GM12873 (cell line): ENCODE data around the gene GPR33.

Source experiments
- TF ChIP-seq, protein P1 (sequence below): IDR thresholded peaks from 2 replicates; pipeline ENCODE4 v1.5.1; 2012; ENCODE audit warnings: low read depth, mild to moderate bottlenecking, moderate library complexity, low read length, control low read depth; ENCODE audit not compliant: insufficient read depth; ENCODE audit errors: missing control alignments

Gene GPR33, protein sequence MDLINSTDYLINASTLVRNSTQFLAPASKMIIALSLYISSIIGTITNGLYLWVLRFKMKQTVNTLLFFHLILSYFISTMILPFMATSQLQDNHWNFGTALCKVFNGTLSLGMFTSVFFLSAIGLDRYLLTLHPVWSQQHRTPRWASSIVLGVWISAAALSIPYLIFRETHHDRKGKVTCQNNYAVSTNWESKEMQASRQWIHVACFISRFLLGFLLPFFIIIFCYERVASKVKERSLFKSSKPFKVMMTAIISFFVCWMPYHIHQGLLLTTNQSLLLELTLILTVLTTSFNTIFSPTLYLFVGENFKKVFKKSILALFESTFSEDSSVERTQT

DNA sequence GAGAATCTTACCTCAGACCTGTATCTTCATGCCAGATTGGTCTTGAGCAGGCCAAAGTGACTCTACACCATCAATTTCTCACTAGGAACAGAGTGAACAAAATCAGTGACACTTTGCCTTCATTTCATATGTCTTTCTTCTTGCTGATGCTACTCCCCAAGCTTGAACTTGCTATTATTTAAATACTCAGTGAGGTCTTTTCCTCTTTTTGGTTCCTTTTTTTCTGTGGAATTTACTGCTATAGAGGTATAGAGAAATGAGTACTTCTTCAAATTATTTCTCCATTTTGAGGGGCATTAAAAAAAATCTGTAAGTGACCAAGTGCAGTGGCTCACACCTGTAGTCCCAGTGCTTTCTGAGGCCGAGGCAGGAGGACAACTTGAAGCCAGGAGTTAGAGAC, at the start of gene GPR33:
GPR33 (minus strand) TSS at position 154 of the 400 bp plus-strand sequence. CDS start 4,074 bp downstream, outside the sequence.
- TF ChIP-seq, protein P1, sequence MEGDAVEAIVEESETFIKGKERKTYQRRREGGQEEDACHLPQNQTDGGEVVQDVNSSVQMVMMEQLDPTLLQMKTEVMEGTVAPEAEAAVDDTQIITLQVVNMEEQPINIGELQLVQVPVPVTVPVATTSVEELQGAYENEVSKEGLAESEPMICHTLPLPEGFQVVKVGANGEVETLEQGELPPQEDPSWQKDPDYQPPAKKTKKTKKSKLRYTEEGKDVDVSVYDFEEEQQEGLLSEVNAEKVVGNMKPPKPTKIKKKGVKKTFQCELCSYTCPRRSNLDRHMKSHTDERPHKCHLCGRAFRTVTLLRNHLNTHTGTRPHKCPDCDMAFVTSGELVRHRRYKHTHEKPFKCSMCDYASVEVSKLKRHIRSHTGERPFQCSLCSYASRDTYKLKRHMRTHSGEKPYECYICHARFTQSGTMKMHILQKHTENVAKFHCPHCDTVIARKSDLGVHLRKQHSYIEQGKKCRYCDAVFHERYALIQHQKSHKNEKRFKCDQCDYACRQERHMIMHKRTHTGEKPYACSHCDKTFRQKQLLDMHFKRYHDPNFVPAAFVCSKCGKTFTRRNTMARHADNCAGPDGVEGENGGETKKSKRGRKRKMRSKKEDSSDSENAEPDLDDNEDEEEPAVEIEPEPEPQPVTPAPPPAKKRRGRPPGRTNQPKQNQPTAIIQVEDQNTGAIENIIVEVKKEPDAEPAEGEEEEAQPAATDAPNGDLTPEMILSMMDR = no peak

DNA sequence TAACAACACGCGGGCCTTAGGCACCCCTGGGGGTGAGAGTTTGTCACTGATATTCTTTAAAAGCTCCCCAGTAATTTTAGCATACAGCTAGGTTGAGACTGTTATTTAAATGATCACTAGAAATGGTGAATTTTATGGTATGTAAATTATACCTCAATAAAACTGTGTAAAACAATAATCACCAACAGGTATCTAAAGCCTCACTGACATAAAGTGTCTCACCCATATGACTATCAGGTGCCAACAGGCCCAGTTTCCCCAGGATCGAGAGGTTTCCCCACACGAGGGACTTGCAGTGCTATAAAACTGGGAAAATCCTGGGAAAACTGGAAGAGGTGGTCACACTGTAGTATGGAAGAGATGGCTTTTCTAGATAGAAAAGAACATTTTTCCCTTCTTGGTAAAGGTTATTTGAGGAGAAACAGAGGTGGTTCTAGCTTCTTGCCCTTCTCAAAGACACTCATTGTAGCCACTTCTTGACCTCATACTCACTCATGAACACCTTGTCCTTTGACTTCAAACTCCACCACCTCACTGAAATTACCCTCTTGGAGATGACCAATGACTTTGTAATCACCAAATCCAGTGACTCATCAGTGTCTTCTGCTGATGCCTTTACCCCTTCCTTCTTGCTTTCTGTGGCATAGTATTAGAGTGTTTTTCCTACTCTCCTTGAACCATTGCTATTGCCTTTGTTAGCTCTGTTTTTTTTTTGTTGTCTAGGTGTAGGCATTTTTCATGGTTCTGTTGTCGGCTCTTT, 48.5 kb upstream of the GPR33 start:
- TF ChIP-seq, protein P1 = no peak

DNA sequence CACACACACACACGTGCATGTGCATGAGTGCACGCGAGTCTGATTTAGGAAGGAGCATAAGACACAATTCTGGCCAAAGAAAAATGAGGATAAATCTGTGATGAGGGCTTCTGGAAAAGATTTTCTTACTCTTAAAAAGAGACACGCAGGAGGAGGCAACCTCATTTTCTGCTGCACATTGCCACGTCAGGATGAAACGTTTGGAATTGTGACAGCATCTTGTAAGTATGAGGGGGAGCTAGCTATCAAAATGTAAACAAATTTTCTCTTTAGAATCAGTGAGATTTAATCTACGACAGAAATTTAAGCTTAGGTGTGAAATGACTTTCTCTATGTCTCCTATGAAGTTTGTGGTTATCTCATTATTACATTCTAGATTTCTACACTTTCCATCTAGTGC, 42.3 kb upstream of the GPR33 start:
- TF ChIP-seq, protein P1 = no peak

DNA sequence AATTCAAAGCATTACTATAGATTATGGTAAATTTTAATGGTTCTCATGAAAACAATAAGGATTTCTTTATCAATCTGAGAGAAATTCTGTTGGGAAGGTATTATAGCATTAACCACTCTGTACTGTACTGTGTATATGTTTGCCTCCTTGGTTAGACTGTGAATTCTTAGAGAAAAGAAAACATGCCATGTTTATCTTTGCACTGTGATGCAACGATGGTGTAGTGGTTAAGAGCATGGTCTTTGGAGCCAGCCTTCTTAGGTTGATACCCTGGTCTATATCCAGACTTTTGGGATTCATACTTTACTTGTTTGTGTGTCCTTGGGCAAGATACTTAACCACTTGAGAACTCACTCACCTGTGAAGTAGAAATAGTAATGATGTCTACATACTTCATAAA, 41.2 kb upstream of the GPR33 start:
- TF ChIP-seq, protein P1 = no peak

DNA sequence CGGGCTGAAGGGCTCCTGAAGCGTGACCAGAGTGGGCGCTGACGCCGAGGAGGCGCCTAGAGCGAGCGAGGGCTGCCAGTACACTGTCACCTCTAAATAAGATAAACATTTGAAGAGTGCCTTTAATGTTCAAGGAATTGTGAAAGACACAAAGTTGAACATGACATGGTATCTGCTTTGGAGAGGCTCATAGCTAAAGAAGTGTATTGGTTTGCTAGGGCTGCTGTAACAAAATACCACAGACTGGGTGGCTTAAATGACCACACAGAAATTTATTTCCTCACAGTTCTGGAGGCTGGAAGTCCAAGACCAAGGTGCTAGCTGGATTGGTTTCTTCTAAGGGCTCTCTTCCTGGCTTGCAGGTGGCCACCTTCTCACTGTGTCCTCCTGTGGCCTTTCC, 39.7 kb upstream of the GPR33 start:
- TF ChIP-seq, protein P1 = no peak

DNA sequence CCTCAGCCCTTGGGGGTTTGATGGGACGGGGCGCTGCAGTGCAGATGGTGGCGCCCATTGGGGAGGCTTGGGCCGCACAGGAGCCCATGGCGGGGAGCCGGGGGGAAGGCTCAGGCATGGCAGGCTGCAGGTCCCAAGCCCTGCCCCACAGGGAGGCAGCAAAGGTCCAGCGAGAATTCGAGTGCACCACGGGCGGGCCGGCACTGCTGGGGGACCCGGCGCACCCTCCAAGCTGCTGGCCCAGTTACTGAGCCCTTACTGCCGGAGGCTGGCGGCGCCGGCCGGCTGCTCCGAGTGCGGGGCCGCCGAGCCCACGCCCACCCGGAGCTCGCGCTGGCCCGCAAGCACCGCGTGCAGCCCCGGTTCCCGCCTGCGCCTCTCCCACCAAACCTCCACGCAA, 39.2 kb upstream of the GPR33 start:
- TF ChIP-seq, protein P1 = no peak

DNA sequence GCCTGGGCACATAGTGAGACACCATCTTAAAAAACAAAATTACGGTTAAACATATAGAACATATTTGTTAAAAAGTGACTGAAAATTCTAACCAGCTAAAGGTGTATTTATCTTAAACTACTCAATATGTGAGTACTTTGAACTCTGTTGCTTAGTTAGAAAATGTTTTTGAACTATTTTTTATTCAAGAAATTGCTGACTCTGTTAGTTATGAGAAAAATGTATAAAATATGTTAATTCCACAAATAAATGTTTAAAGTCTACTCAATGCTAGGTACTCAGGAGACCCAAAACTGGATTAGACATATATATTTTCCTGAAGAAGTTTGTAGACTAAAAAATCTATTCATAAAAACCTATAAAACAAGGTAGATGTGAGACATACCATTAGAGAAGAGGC, 23.0 kb upstream of the GPR33 start:
- TF ChIP-seq, protein P1 = no peak
